HepG2 (cell line): Measurements from ENCODE around the gene NFS1. TPM values are rescaled to one million over a fixed set of nuclear protein-coding genes. Genes with fewer than 3 reads are reported as not detected.

Source experiments
- CREM ChIP-seq, 2 experiments: sonication (generic) in 1 of 2; formaldehyde crosslinking in 1 of 2; IDR thresholded peaks; 2 replicates each; pipeline versions ENCODE4 v1.4.0 to v1.6.1; 2016 to 2020; ENCODE audit warnings: antibody characterized with exemption in 1 of 2, mild to moderate bottlenecking in 1 of 2, missing genetic modification reagents in 1 of 2
- EED ChIP-seq: sonication (generic); formaldehyde crosslinking; IDR thresholded peaks from 2 replicates; pipeline ENCODE4 v1.5.0; 2020; ENCODE audit warnings: mild to moderate bottlenecking, missing genetic modification reagents
- KDM5B ChIP-seq: sonication (generic); formaldehyde crosslinking; IDR thresholded peaks from 2 replicates; pipeline ENCODE4 v1.4.0; 2020; ENCODE audit warnings: missing genetic modification reagents, mild to moderate bottlenecking, borderline replicate concordance
- NR2F2 ChIP-seq: IDR thresholded peaks from 2 replicates; pipeline ENCODE4 v1.6.1; 2012; ENCODE audit warnings: low read depth, inconsistent platforms, borderline replicate concordance
- PAXIP1 ChIP-seq: sonication (generic); formaldehyde crosslinking; conservative IDR thresholded peaks from 2 replicates; pipeline ENCODE4 v1.4.0; 2020; ENCODE audit warnings: mild to moderate bottlenecking, missing genetic modification reagents, moderate library complexity
- REXO4 ChIP-seq: sonication (generic); formaldehyde crosslinking; IDR thresholded peaks from 2 replicates; pipeline ENCODE4 v1.8.0; 2022; ENCODE audit warnings: missing genetic modification reagents, mild to moderate bottlenecking, borderline replicate concordance
- SOX6 ChIP-seq, 2 experiments: fragments of 450-650 bp in 1 of 2; sonication (generic) in 1 of 2; formaldehyde crosslinking in 1 of 2; IDR thresholded peaks; 2 replicates each; pipeline versions ENCODE4 v1.4.0 to v1.6.1; 2017 to 2020; ENCODE audit warnings: antibody characterized with exemption in 1 of 2, mild to moderate bottlenecking in 1 of 2, missing genetic modification reagents in 1 of 2
- TERF1 ChIP-seq: sonication (generic); formaldehyde crosslinking; IDR thresholded peaks from 2 replicates; pipeline ENCODE4 v1.8.0; 2022; ENCODE audit warnings: mild to moderate bottlenecking, missing genetic modification reagents, moderate library complexity
- TMF1 ChIP-seq: sonication (generic); formaldehyde crosslinking; IDR thresholded peaks from 2 replicates; pipeline ENCODE4 v1.8.1; 2022; ENCODE audit warnings: low read depth, missing genetic modification reagents
- TRAFD1 ChIP-seq: sonication (generic); formaldehyde crosslinking; IDR thresholded peaks from 2 replicates; pipeline ENCODE4 v1.5.1; 2020; ENCODE audit warnings: missing genetic modification reagents, mild to moderate bottlenecking, borderline replicate concordance
- TSC22D2 ChIP-seq: sonication (generic); formaldehyde crosslinking; IDR thresholded peaks from 2 replicates; pipeline ENCODE4 v1.5.1; 2020; ENCODE audit warnings: missing genetic modification reagents, mild to moderate bottlenecking, borderline replicate concordance
- UBTF ChIP-seq: sonication (generic); formaldehyde crosslinking; IDR thresholded peaks from 2 replicates; pipeline ENCODE4 v1.4.0; 2020; ENCODE audit warnings: mild to moderate bottlenecking, missing genetic modification reagents
- ZBTB7A ChIP-seq: sonication (generic); formaldehyde crosslinking; IDR thresholded peaks from 2 replicates; pipeline ENCODE4 v1.8.0; 2022; ENCODE audit warnings: mild to moderate bottlenecking, missing genetic modification reagents
- ZC3H13 ChIP-seq: sonication (generic); formaldehyde crosslinking; IDR thresholded peaks from 2 replicates; pipeline ENCODE4 v1.8.1; 2023; ENCODE audit warnings: mild to moderate bottlenecking, missing genetic modification reagents, moderate library complexity
- ZNF546 ChIP-seq: sonication (generic); formaldehyde crosslinking; conservative IDR thresholded peaks from 2 replicates; pipeline ENCODE4 v1.8.1; 2023; ENCODE audit warnings: mild to moderate bottlenecking, missing genetic modification reagents
- ZNF703 ChIP-seq: sonication (generic); formaldehyde crosslinking; IDR thresholded peaks from 2 replicates; pipeline ENCODE4 v1.5.1; 2020; ENCODE audit warnings: missing genetic modification reagents, mild to moderate bottlenecking, moderate library complexity, borderline replicate concordance
- ZNF850 ChIP-seq: sonication (generic); formaldehyde crosslinking; conservative IDR thresholded peaks from 2 replicates; pipeline ENCODE4 v1.9.0; 2021; ENCODE audit warnings: mild to moderate bottlenecking, missing genetic modification reagents
- polyA plus RNA-seq, 8 experiments: library from polyadenylated mRNA; depleted of rRNA in 3 of 8; stranded (reverse) in 7 of 8; unstranded in 1 of 8; fragments of >200 nt; fragmentation: Illumina TruSeq in 4 of 8; extraction: Trizol in 4 of 8; gene quantifications; 2 replicates each; pipeline versions ENCODE4 v1.2.1 to v1.2.3, GENCODE V29; 2011 to 2016; ENCODE audit warnings: low read depth in 4 of 8, missing spikeins in 1 of 8, mixed read lengths in 1 of 8; ENCODE audit not compliant: insufficient read depth in 1 of 8
- total RNA-seq, 5 experiments: library from RNA; depleted of rRNA; stranded (reverse); fragments of >200 nt; fragmentation: Illumina TruSeq; extraction: Trizol; gene quantifications; 2 replicates each; pipeline ENCODE4 v1.2.3, GENCODE V29; 2016; ENCODE audit warnings: low read depth in 1 of 5

NFS1 gene
- total and polyA plus RNA-seq, 2 of the 13 experiments (the other 11 are each of a cell fraction or from before 2014, with no cell fraction given): 65.9 to 88.1 TPM

GRCh38 chr20:35699127-35699956 is at the start of gene NFS1, which contains the start of gene ROMO1 (continued):
- TF ChIP-seq TRAFD1 (CRISPR knock-in tag): peak; percentile 91; the same call in 1 of the 2 replicates
- peak; percentile 85; the same call in 1 of the 2 replicates for TF ChIP-seq ZNF703 (CRISPR knock-in tag)
- TF ChIP-seq TMF1: peak; percentile 90
- peak; percentile 99 for TF ChIP-seq ZNF546 (CRISPR knock-in tag)
- TF ChIP-seq ZNF850 (CRISPR knock-in tag): 0 out of 2 replicates have a peak, but pooled peaks have one; percentile 88
- peak; percentile 100 for TF ChIP-seq KDM5B (CRISPR knock-in tag)
- TF ChIP-seq PAXIP1: peak; percentile 65
- peak; percentile 30; the same call in 1 of the 2 replicates for TF ChIP-seq TERF1 (CRISPR knock-in tag)
- peak; percentile 90 for TF ChIP-seq CREM (IDR thresholded peaks at IDR 0.05)
- TF ChIP-seq CREM (CRISPR knock-in tag; IDR thresholded peaks at IDR 0.05): peak; percentile 84
- peak; percentile 51; the same call in 1 of the 2 replicates for TF ChIP-seq NR2F2
- peak; percentile 94; the same call in 1 of the 2 replicates for TF ChIP-seq TSC22D2
- peak; percentile 86 for TF ChIP-seq ZBTB7A (CRISPR knock-in tag)
- TF ChIP-seq SOX6 (IDR thresholded peaks at IDR 0.05): no peak
- TF ChIP-seq SOX6 (CRISPR knock-in tag; IDR thresholded peaks at IDR 0.05): peak; percentile 87
- TF ChIP-seq REXO4 (CRISPR knock-in tag): 0 out of 2 replicates have a peak, but pooled peaks have one; percentile 78
- peak; percentile 99 for TF ChIP-seq ZC3H13 (CRISPR knock-in tag)
- TF ChIP-seq EED (CRISPR knock-in tag): peak; percentile 99
- TF ChIP-seq UBTF (CRISPR knock-in tag): peak; percentile 100
